Measurements from ENCODE around the gene HAUS7.

DNA sequence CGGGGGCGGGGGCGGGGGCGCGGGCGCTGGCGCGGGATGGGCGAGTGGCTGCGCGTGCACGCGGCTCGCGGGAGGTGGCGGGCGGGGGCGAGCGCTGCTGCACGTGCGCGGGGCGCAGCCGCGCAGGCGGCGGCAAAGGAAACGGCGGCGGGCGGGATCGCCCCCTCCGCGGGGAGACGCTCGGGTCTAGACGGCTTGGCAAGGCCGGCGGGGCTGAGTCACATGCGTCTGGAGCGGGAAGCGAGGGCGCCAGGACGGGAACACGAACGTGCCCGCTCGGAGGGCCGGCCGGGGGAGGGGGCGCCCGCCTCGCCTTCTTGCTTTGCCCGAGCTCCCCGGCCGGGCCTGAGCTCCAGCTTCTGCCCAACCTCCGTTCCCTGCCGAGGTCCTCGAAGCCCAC, 4.3 kb upstream of the HAUS7 start:
- TF ChIP-seq, protein P1, sequence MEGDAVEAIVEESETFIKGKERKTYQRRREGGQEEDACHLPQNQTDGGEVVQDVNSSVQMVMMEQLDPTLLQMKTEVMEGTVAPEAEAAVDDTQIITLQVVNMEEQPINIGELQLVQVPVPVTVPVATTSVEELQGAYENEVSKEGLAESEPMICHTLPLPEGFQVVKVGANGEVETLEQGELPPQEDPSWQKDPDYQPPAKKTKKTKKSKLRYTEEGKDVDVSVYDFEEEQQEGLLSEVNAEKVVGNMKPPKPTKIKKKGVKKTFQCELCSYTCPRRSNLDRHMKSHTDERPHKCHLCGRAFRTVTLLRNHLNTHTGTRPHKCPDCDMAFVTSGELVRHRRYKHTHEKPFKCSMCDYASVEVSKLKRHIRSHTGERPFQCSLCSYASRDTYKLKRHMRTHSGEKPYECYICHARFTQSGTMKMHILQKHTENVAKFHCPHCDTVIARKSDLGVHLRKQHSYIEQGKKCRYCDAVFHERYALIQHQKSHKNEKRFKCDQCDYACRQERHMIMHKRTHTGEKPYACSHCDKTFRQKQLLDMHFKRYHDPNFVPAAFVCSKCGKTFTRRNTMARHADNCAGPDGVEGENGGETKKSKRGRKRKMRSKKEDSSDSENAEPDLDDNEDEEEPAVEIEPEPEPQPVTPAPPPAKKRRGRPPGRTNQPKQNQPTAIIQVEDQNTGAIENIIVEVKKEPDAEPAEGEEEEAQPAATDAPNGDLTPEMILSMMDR (conservative IDR thresholded peaks at IDR 0.05; ENCODE audit: low read length) = no peak
- no peak for TF ChIP-seq EZH2phosphoT487 (IDR thresholded peaks at IDR 0.05; ENCODE audit: borderline replicate concordance, low read depth, low read length)
